ENCODE results near the gene SOS2. TPM values are rescaled to one million over a fixed set of nuclear protein-coding genes. Genes with fewer than 3 reads are reported as not detected.

The SOS2 gene
- total and polyA plus RNA-seq, 10 donors: 6.7 to 68.8 (median 48.2) TPM

- intact Hi-C loops (cut with DNase I; ENCODE audit: low total_unique reads): no loop called here
- Histone ChIP-seq H3K27me3 (replicated peaks in 1 of 7) (no peaks in the 10 kb centered on the region), H3K27ac (no peak overlapping the region), H3K36me3 (peaks cover 0 to 99% (median 55%) of the 10 kb centered on the region in 6 donors), H3K4me1 (peaks cover 19 to 46% (median 26%) of the 10 kb centered on the region in 6 donors), H3K9me3 (no peaks in the 10 kb centered on the region), H3K4me3 (no peak overlapping the region)
- TF ChIP-seq POLR2AphosphoS5 (IDR thresholded peaks at IDR 0.05) (no peak), POLR2A (IDR thresholded peaks at IDR 0.05) (no peak), CTCF (IDR thresholded peaks at IDR 0.05 in 8 of 11, conservative IDR thresholded peaks at IDR 0.05 in 3 of 11) (no peak)
- WGBS, 5 donors: 84 to 92% (median 87%) methylated on average over 4 of the region's 4 CpGs
- no peak for DNase-seq
These were observed 120.9 kb downstream of the SOS2 start for GRCh38 chr14:50110323-50111037.

GRCh38 chr14:50109342-50109741, 122.0 kb downstream of the SOS2 start:
- no peaks in the 10 kb centered on the region for H3K27me3 ChIP-seq (replicated peaks in 1 of 7)
- no peak for TF ChIP-seq POLR2A (IDR thresholded peaks at IDR 0.05)
- no peak for TF ChIP-seq POLR2AphosphoS5 (IDR thresholded peaks at IDR 0.05)
- TF ChIP-seq CTCF (IDR thresholded peaks at IDR 0.05 in 8 of 11, conservative IDR thresholded peaks at IDR 0.05 in 3 of 11): no peak
- intact Hi-C loops (cut with DNase I; ENCODE audit: low total_unique reads): loop anchor here (5.0 kb wide), 1 partner anchor 247 kb away; no protein-coding TSS in a partner anchor
- WGBS, 5 donors: 75 to 88% (median 85%) methylated on average over 6 of the region's 6 CpGs
- H3K27ac ChIP-seq: no peak overlapping the region
- no peak for DNase-seq
- no peak overlapping the region for H3K4me3 ChIP-seq
- H3K36me3 ChIP-seq: peaks cover 0 to 88% (median 53%) of the 10 kb centered on the region in 6 donors
- H3K9me3 ChIP-seq: no peaks in the 10 kb centered on the region
- H3K4me1 ChIP-seq: peaks cover 7 to 44% (median 17%) of the 10 kb centered on the region in 6 donors

GRCh38 chr14:50107850-50108249, 123.5 kb downstream of the SOS2 start:
- no peak for DNase-seq
- no peaks in the 10 kb centered on the region for H3K9me3 ChIP-seq
- TF ChIP-seq POLR2AphosphoS5 (IDR thresholded peaks at IDR 0.05) (no peak), CTCF (IDR thresholded peaks at IDR 0.05 in 8 of 11, conservative IDR thresholded peaks at IDR 0.05 in 3 of 11) (no peak), POLR2A (IDR thresholded peaks at IDR 0.05) (no peak)
- peaks cover 0 to 80% (median 44%) of the 10 kb centered on the region in 6 donors for H3K36me3 ChIP-seq
- H3K4me1 ChIP-seq: peaks cover 2 to 44% (median 15%) of the 10 kb centered on the region in 6 donors
- intact Hi-C loops (cut with DNase I; ENCODE audit: low total_unique reads): loop anchor here (5.0 kb wide), 1 partner anchor 246 kb away; no protein-coding TSS in a partner anchor
- H3K27ac ChIP-seq: peak overlapping the region in 3 of 8 donors; percentile 29 to 56 (median 40)
- WGBS, 5 donors: 89 to 100% (median 96%) methylated on average over 2 of the region's 2 CpGs
- no peaks in the 10 kb centered on the region for H3K27me3 ChIP-seq (replicated peaks in 1 of 7)
- H3K4me3 ChIP-seq: no peak overlapping the region

- TF ChIP-seq CTCF (IDR thresholded peaks at IDR 0.05 in 8 of 11, conservative IDR thresholded peaks at IDR 0.05 in 3 of 11): no peak
- TF ChIP-seq POLR2A (IDR thresholded peaks at IDR 0.05): no peak
- no peak for TF ChIP-seq POLR2AphosphoS5 (IDR thresholded peaks at IDR 0.05)
- H3K9me3 ChIP-seq: no peaks in the 10 kb centered on the region
- H3K27me3 ChIP-seq (replicated peaks in 1 of 7): no peaks in the 10 kb centered on the region
- 84 to 89% (median 85%) methylated on average over 4 of the region's 4 CpGs for WGBS, 5 donors
- intact Hi-C loops (cut with DNase I; ENCODE audit: low total_unique reads): loop anchor here (5.0 kb wide), 1 partner anchor 244 kb away; no protein-coding TSS in a partner anchor
- H3K36me3 ChIP-seq: peaks cover 0 to 80% (median 29%) of the 10 kb centered on the region in 6 donors
- peaks cover 0 to 36% (median 13%) of the 10 kb centered on the region in 6 donors for H3K4me1 ChIP-seq
- H3K4me3 ChIP-seq: no peak overlapping the region
- no peak for DNase-seq
- H3K27ac ChIP-seq: peak overlapping the region in 2 of 8 donors; percentile 36 to 40
These were observed 125.2 kb downstream of the SOS2 start for GRCh38 chr14:50106178-50106577.

Measured in spleen (tissue), 11 donors.